GM19043 (cell line): ENCODE data around the gene LCMT1.
"Not testable (repeated sequence)": the region's sequence is repeated elsewhere in the genome, so short reads cannot be mapped to it uniquely, and the experiment has no call there.

ENCODE experiments used
- ATAC-seq: cut with Tn5 transposase; IDR thresholded peaks from one replicate; pipeline ENCODE4 v1.9.1; 2021; ENCODE audit warnings: low read depth; ENCODE audit not compliant: unreplicated experiment

The LCMT1 gene

DNA sequence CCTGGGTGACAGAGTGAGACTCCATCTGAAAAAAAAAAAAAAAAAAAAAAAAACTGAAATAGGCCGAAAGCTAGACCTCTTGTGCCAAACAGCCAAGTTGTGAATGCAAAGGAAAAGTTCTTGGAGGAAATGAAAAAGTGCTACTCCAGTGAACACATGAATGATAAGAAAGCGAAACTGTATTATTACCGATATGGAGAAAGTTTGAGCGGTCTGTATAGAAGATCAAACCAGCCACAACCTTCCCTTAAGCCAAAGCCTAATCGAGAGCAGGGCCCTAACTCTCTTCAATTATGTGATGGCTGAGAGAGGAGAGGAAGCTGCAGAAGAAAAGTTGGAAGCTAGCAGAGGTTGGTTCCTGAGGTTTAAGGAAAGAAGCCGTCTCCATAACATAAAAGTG is 69.7 kb downstream of the LCMT1 start:
- not testable (repeated sequence) for ATAC-seq

DNA sequence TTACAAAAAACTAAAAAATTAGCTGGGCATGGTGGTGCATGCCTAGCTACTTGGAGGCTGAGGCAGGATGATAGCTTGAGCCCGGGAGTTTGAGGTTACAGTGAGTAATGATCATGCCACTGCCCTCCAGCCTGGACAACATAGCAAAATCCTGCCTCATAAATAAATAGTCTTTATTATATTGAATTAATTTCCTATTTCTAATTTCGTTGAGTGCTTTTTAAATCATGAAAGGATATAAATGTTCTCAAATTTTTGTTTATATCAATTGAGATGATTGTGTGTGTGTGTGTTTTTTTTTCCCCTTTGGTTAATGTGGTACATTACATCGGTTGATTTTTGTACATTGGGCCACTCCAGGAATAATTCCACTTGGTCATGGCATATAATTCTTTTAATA is 73.2 kb downstream of the LCMT1 start:
- ATAC-seq, result no peak

DNA sequence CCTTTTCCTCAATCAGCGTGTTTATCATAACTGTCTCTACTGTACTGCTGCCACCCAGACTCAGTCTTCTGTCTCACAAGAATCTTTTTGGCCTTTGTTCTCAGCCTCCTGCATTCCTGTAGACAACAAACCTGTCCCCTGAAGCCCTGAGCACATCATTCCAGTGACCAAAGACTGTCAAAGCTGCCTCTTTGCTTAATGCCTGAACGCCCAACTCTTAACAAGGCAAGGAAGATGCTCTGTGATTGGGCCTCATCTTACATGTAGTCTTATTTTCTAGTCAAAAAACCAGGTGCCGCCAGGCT is 75.9 kb downstream of the LCMT1 start:
- ATAC-seq, result no peak

DNA sequence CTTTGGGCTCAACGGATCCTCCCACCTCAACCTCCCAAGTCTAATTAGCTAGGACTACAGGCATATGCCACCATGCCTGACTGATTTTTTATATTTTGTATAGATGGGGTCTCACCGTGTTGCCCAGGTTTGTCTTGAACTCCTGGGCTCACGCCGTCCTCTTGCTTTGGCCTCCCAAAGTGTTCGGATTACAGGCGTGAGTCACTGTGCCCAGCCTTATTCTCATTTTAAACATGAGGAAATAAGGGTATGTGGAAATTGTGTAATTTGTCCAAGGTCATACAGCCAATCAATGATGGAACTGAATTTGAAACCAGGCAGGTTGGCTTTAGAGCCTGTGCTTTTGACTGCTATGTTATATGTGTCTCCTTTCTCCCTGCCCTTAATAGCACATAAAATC is 77.8 kb downstream of the LCMT1 start:
- no peak for ATAC-seq

DNA sequence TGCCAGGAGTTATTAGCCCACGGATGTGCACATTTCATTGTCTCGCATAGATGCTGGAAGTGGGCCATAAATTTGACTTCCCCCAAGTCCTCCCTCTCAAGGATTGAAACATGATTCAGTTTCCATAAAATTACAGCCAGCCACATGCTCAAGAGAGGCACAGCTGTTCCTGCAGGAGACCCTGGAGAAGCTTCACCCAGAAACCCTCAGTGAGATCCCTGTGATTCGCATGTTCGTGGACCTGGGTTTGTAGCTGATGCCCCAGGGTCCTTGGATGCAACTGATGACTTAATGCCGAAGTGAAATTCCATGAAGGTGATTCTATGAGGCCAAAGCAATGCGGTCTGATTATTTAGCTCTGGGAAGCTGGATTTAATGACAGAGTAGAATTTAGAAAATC is 80.6 kb downstream of the LCMT1 start:
- no peak for ATAC-seq

DNA sequence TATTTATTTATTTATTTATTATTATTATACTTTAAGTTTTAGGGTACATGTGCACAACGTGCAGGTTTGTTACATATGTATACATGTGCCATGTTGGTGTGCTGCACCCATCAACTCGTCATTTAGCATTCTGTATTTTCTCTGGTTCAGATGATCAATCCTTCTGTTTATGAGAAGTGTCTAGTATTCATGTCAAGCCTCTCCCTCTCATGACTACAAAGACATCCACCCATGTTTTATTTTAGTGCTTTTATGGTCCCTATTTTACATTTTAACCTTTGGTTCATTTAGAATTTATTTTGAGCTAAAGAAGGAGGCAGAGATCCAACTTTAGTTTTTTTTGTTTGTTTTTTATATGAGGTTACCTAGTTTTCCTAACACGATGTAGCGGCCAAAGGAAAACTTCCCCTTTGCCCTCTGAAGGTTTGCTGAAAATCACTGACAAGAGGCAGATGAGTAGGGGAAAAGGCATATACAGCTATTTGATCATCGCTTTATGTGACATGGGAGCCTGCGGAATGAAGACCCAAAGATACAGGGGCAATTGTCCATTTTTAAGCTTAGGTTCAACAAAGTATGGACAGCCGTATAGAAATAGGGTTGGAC is 82.8 kb downstream of the LCMT1 start:
- ATAC-seq, result no peak

GRCh38 chr16:25198021-25198420 is 86.5 kb downstream of the LCMT1 start:
- no peak for ATAC-seq

GRCh38 chr16:25199457-25199856 is 87.9 kb downstream of the LCMT1 start:
- ATAC-seq, result no peak

- ATAC-seq, result no peak
These were observed 99.2 kb downstream of the LCMT1 start for GRCh38 chr16:25210758-25211157.

DNA sequence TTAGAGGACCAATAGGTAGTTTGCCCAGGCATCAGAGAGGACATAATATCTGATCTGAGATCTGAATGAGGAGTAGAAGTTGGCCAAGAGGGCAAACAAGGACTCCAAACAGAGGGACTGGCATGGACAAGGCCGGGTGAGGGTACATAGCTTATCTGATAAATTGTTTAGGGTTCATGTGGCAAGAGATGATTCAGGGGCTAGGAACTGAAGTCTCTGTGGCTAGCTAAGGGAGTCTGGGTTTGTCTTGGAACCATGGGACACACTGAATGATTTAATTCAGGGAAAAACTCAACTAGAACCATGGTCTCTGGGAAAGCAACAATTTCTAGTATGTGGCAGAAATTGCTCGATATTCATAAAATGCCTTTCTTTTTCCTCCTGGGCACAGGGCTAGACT is 101.1 kb downstream of the LCMT1 start:
- no peak for ATAC-seq

- ATAC-seq, result no peak
These were observed 102.3 kb downstream of the LCMT1 start for GRCh38 chr16:25213709-25214397.

- no peak for ATAC-seq
These were observed 105.6 kb downstream of the LCMT1 start for GRCh38 chr16:25217112-25217511.

GRCh38 chr16:25217921-25218320 is 106.4 kb downstream of the LCMT1 start:
- ATAC-seq, result no peak

GRCh38 chr16:25219070-25219737 is 107.7 kb downstream of the LCMT1 start:
- no peak for ATAC-seq

GRCh38 chr16:25222959-25223358 is 111.4 kb downstream of the LCMT1 start:
- ATAC-seq, result no peak

GRCh38 chr16:25223964-25224363 is 112.4 kb downstream of the LCMT1 start:
- no peak for ATAC-seq

- no peak for ATAC-seq
These were observed 113.3 kb downstream of the LCMT1 start for GRCh38 chr16:25224731-25225319.
